ENCODE measurements around the gene CHADL. TPM values are rescaled to one million over a fixed set of nuclear protein-coding genes. Genes with fewer than 3 reads are reported as not detected.
A peak's percentile ranks its signal among the peaks of the same experiment; 100 is the strongest.

CHADL gene
- total and polyA plus RNA-seq, 10 of the 15 experiments (the other 5 are each of a cell fraction or from before 2014, with no cell fraction given) = 0.24 TPM; not detected in 9

DNA sequence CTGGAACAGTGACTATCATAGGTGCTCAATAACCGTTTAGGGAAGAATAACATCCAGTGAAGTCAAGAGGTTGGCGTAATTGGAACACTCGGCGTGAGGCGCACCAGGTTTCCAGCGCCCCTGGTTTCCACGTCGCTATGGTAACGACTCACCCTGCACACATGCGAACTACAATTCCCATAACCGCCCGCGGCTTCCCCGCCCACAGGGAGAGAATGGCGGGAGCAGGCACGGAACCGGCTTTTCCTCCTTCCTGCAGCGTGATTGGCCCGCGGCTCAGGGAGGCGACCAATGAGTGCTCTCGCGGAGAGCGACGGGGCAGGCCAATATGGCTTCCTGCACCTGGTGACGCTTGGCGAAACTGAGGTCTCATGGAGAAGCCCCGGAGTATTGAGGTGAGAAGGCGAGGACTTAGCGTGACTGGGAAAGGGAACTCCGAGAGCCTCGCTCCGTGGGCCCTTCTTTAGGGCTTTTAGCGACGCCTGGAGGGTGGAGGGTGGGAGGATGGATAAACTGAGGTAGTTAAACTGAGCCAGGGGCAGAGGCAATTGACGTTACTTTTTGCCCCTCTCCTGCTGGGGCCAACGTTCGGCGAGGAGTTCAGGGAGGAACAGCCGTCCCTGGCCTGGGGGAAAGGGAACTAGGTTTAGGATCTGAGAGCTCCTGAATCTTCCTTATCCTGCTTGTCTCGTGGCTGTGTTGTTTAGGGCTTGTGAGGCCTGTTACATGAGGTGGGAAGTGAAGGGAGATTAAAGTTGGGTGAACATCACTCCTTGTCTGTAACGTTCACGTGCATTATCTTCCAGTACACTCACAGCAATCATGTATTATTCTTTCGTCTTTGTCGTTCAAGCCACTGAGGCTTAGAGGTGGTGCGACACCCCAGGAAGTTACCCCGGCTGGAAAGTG is 35.5 kb downstream of the CHADL start, which contains the start of gene L3MBTL2 (continued):
- TF ChIP-seq, protein P1, sequence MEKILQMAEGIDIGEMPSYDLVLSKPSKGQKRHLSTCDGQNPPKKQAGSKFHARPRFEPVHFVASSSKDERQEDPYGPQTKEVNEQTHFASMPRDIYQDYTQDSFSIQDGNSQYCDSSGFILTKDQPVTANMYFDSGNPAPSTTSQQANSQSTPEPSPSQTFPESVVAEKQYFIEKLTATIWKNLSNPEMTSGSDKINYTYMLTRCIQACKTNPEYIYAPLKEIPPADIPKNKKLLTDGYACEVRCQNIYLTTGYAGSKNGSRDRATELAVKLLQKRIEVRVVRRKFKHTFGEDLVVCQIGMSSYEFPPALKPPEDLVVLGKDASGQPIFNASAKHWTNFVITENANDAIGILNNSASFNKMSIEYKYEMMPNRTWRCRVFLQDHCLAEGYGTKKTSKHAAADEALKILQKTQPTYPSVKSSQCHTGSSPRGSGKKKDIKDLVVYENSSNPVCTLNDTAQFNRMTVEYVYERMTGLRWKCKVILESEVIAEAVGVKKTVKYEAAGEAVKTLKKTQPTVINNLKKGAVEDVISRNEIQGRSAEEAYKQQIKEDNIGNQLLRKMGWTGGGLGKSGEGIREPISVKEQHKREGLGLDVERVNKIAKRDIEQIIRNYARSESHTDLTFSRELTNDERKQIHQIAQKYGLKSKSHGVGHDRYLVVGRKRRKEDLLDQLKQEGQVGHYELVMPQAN (conservative IDR thresholded peaks at IDR 0.05) = peak; percentile 57
- TF ChIP-seq, protein P2, sequence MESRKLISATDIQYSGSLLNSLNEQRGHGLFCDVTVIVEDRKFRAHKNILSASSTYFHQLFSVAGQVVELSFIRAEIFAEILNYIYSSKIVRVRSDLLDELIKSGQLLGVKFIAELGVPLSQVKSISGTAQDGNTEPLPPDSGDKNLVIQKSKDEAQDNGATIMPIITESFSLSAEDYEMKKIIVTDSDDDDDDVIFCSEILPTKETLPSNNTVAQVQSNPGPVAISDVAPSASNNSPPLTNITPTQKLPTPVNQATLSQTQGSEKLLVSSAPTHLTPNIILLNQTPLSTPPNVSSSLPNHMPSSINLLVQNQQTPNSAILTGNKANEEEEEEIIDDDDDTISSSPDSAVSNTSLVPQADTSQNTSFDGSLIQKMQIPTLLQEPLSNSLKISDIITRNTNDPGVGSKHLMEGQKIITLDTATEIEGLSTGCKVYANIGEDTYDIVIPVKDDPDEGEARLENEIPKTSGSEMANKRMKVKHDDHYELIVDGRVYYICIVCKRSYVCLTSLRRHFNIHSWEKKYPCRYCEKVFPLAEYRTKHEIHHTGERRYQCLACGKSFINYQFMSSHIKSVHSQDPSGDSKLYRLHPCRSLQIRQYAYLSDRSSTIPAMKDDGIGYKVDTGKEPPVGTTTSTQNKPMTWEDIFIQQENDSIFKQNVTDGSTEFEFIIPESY (IDR thresholded peaks at IDR 0.05) = no peak
- no peak for TF ChIP-seq WRNIP1 (IDR thresholded peaks at IDR 0.05; ENCODE audit: borderline replicate concordance, low read depth, low read length)
- TF ChIP-seq TCF7 (IDR thresholded peaks at IDR 0.05; ENCODE audit: borderline replicate concordance) = no peak
- TF ChIP-seq SMAD5 (IDR thresholded peaks at IDR 0.05; ENCODE audit: low read depth) = peak; percentile 82
- peak; percentile 97 for TF ChIP-seq YY1 (IDR thresholded peaks at IDR 0.05; ENCODE audit: low read depth, low read length)
- TF ChIP-seq SREBF2 (IDR thresholded peaks at IDR 0.05; ENCODE audit: low read length) = no peak
- TF ChIP-seq, protein P3, sequence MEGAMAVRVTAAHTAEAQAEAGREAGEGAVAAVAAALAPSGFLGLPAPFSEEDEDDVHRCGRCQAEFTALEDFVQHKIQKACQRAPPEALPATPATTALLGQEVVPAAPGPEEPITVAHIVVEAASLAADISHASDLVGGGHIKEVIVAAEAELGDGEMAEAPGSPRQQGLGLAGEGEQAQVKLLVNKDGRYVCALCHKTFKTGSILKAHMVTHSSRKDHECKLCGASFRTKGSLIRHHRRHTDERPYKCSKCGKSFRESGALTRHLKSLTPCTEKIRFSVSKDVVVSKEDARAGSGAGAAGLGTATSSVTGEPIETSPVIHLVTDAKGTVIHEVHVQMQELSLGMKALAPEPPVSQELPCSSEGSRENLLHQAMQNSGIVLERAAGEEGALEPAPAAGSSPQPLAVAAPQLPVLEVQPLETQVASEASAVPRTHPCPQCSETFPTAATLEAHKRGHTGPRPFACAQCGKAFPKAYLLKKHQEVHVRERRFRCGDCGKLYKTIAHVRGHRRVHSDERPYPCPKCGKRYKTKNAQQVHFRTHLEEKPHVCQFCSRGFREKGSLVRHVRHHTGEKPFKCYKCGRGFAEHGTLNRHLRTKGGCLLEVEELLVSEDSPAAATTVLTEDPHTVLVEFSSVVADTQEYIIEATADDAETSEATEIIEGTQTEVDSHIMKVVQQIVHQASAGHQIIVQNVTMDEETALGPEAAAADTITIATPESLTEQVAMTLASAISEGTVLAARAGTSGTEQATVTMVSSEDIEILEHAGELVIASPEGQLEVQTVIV (IDR thresholded peaks at IDR 0.05; ENCODE audit: borderline replicate concordance, partially characterized antibody) = peak; percentile 24
- TF ChIP-seq IKZF1 (conservative IDR thresholded peaks at IDR 0.05) = peak; percentile 90
- no peak for TF ChIP-seq RBBP5 (conservative IDR thresholded peaks at IDR 0.05)
- no peak for TF ChIP-seq MYC (IDR thresholded peaks at IDR 0.05; ENCODE audit: insufficient read depth, insufficient read length, insufficient replicate concordance, low read length, severe bottlenecking)
- peak; percentile 96; the same call in 1 of the 2 replicates for TF ChIP-seq RB1 (IDR thresholded peaks at IDR 0.05; ENCODE audit: borderline replicate concordance)
- peak; percentile 29 for TF ChIP-seq RELA (IDR thresholded peaks at IDR 0.05; ENCODE audit: borderline replicate concordance, partially characterized antibody)
- TF ChIP-seq ETV6 (conservative IDR thresholded peaks at IDR 0.05 in 1 of 2, IDR thresholded peaks at IDR 0.05 in 1 of 2; ENCODE audit: borderline replicate concordance in 1 of 2, low read depth in 1 of 2) = no peak
- TF ChIP-seq CBX3 (IDR thresholded peaks at IDR 0.05; ENCODE audit: borderline replicate concordance, low read depth) = no peak
- TF ChIP-seq ESRRA (IDR thresholded peaks at IDR 0.05; ENCODE audit: low read length) = no peak
- peak; percentile 93 for TF ChIP-seq SIX5 (IDR thresholded peaks at IDR 0.05; ENCODE audit: low read depth, low read length, severe bottlenecking)
- peak; percentile 54; the same call in 1 of the 2 replicates for TF ChIP-seq PAX5 (IDR thresholded peaks at IDR 0.05; ENCODE audit: borderline replicate concordance, low read depth, low read length)
- peak; percentile 85 for TF ChIP-seq POLR2AphosphoS5 (IDR thresholded peaks at IDR 0.05; ENCODE audit: low read length)
- peak; percentile 93 for TF ChIP-seq SP1 (IDR thresholded peaks at IDR 0.05; ENCODE audit: low read depth, low read length)
- TF ChIP-seq NRF1 (conservative IDR thresholded peaks at IDR 0.05; ENCODE audit: low read depth, low read length) = peak; percentile 20; the same call in 1 of the 2 replicates
- TF ChIP-seq, protein P4, sequence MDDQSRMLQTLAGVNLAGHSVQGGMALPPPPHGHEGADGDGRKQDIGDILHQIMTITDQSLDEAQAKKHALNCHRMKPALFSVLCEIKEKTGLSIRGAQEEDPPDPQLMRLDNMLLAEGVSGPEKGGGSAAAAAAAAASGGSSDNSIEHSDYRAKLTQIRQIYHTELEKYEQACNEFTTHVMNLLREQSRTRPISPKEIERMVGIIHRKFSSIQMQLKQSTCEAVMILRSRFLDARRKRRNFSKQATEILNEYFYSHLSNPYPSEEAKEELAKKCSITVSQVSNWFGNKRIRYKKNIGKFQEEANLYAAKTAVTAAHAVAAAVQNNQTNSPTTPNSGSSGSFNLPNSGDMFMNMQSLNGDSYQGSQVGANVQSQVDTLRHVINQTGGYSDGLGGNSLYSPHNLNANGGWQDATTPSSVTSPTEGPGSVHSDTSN (IDR thresholded peaks at IDR 0.05; ENCODE audit: insufficient replicate concordance, low read depth, low read length) = no peak
